GM11168 (cell line): ENCODE data around the gene SLC29A1.

Experiments used
- in situ Hi-C: fragments of 300-500 bp; cut with MboI; formaldehyde crosslinking; loops from one replicate; pipeline ENCODE4 v1.12.0; 2022; ENCODE audit warnings: low sequenced_read_pairs; ENCODE audit not compliant: unreplicated experiment

SLC29A1 gene

DNA sequence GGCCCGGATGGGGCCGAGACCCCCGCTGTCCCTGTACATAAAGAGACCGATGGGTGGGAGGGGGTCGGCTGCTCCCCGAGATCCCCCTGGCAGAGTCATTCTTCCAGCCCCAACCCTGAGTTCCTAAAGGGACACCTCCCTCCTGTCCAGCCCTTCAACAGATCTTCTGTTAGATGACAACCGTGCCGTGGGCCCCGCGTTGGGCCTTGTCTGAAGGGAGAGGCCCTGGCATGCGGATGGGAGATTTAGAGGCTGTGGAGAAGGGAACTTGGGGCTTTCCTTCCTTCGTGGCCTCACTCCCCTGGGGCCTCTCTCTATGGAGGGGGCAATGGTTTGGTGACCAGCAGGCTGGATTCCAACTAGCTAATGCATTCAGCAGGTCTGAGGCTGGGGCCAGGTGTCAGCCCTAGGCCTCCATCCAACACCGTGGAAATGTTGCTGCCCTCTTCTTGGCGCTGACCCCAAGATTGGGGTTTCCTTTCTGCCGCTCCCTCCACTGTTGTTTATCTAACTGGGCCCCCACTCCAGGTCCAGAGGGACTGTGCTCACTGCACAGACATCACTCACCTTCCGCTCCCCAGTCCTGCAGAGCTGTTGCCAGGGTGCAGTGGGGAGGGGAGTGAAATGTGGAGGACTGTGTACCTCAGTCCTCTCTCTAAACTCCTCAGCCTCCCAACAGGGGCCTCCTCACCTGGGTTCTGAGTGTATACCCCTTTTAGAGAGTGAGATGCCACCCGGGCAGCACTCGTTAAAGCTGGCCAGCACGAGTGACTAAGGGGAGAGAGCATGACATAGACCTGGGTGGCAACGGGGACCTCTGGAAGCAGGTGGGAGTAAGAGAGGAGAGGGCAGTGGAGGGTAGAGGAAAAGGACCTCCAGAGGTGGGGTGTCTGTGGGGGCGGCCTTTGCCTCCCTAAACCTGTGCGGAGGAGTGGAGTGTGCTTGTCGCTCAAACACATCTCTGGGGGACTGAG is 53.6 kb downstream of the SLC29A1 start:
- in situ Hi-C loops = no loop called here

DNA sequence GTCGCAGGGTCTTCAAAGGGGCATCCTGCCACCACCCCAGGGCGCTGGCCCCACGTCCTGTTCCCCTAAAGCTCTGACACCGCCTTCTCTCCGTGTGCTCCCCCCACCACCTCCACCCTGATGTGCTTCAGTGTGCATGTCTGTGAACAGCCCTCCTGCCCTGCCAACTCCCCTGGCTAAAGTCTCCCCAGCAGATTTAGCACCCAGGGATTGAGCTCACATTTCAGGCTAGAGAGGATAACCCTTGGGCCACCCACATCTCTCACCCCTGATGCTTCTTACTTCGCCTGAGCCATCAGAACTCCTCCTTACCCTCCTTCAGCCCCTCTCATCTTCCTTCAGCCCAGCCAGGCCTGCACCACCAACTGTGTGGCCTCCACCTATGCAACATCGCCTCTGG is 54.4 kb downstream of the SLC29A1 start:
- in situ Hi-C loops = no loop called here

- in situ Hi-C loops = no loop called here
These were observed 54.9 kb downstream of the SLC29A1 start for GRCh38 chr6:44278315-44278714.

DNA sequence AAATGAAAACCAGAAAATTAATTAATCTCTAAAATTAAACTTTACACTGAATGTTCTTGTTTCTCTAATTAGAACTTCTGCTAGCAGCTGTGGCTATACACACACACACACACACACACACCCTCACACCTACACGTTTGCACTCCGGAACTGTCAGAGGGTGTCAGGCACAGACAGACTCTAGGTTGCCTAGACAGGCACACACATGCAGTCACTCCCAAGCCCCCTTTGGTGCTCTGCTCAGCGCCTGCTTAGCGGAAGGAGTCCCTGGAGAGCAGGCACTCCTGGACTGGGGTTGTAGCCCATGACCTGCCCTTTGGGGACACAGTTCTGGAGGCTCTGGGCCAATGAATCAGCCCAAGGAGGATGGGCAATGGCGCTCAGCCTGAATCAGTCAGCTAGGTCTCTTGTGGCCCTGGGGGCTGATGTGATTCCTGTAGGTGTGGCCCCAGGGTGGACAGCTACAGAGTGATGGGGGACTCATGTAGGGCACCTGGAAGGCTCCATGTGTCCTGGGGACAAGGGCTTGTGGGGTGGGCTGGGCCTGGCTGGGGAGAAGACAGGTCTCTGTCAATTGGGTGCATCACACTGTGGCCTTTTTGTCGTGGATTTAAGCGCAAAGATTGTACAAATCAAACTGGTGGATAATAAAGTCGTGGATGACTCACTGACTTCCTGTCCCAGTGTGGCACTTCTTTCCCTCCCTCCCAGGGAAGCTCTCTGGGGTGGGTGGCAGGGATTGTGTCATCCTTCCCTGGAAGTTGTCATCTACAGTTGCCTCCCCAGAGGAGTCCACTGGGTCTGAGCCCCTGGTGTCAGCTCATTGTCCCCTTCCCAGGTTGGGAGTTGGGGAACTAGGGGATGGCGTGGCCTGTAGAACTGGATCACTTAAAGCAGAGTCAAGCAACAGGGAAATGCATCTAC is 55.6 kb downstream of the SLC29A1 start:
- in situ Hi-C loops = no loop called here
